ENCODE data around the gene PTTG2. TPM values are rescaled to one million over a fixed set of nuclear protein-coding genes. Genes with fewer than 3 reads are reported as not detected.

Gene PTTG2
- total and polyA plus RNA-seq, 2 of the 13 experiments (the other 11 are each of a cell fraction or from before 2014, with no cell fraction given): not detected

DNA sequence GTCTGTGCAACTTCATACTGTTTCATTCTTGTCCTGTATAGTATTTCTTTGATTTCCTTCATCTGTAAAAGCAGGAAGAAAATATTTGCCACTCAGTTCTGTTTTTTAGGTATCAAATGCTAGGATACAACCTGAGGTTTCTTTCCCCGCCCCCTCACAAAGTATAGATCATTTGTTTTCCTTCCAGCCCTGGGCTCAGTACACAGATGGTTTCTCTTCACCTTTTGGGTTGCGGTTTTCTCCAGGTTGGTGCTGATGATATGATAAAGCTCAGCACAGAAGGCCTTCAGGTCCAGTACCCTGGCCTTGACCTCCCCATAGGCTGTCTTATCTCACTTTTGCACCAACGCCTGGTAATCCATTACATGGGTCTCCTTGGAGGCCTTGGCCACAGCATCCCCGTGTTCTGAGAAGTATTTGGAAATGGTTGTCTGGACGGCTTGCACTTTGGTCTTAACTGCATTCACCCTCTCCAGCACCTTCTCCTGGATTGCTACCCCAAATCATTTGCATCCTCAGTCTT is 35.2 kb downstream of the PTTG2 start (continued):
- TF ChIP-seq SATB2 (CRISPR knock-in tag; IDR thresholded peaks at IDR 0.05) (no peak), ZNF281 (CRISPR knock-in tag; IDR thresholded peaks at IDR 0.05; ENCODE audit: borderline replicate concordance) (no peak), SALL2 (CRISPR knock-in tag; IDR thresholded peaks at IDR 0.05) (no peak)

- no TSS peak for BruUV-seq (replicated peaks)
- DNase-seq (ENCODE audit: low spot score): no peak
- H3K79me2 ChIP-seq (ENCODE audit: insufficient read depth, low read length): no peaks in the 10 kb centered on the region
- 95% methylated on average over 7 of the region's 7 CpGs for WGBS (ENCODE audit: low lambda C conversion rate)
- ATAC-seq: no peak
- H3K9ac ChIP-seq (ENCODE audit: insufficient read depth, low read depth, low read length): no peak overlapping the region
- H2AFZ ChIP-seq (ENCODE audit: low read length): no peak overlapping the region
- H3K36me3 ChIP-seq (replicated peaks in 1 of 2; ENCODE audit: control insufficient read depth in 1 of 2, insufficient read depth in 2 of 2, low read length in 2 of 2): no peaks in the 10 kb centered on the region
- ChIA-PET POLR2A (no interaction called here), CTCF (ENCODE audit: low intra/inter-chr PET ratio, low total read pairs) (no interaction called here)
- in situ Hi-C loops (cut with HindIII; ENCODE audit: extremely low pct_ligation_motif_present, low pct_unique_long_range_greater_than_20kb) (no loop called here), intact Hi-C loops (cut with micrococcal nuclease; ENCODE audit: unreplicated experiment) (no loop called here)
- no peak for FAIRE-seq
- no peaks in the 10 kb centered on the region for H4K20me1 ChIP-seq (ENCODE audit: insufficient read depth, low read length)
- no peaks in the 10 kb centered on the region for H3K27me3 ChIP-seq (ENCODE audit: control insufficient read depth in 1 of 2, insufficient read depth in 2 of 2, low read length in 2 of 2)
- H3K4me3 ChIP-seq (replicated peaks in 1 of 3; ENCODE audit: insufficient read depth in 1 of 3, low read depth in 2 of 3, low read length in 3 of 3): no peak overlapping the region
- no peaks in the 10 kb centered on the region for H3K9me3 ChIP-seq (ENCODE audit: low read length)
- H3K27ac ChIP-seq (ENCODE audit: extremely low read length, insufficient read depth, low read length): no peak overlapping the region
- H3K4me2 ChIP-seq (ENCODE audit: low read depth, low read length): no peak overlapping the region
- peaks cover 29% of the 10 kb centered on the region for H3K4me1 ChIP-seq (ENCODE audit: insufficient read depth, low read length)
- TF ChIP-seq ZBTB1 (CRISPR knock-in tag; IDR thresholded peaks at IDR 0.05; ENCODE audit: borderline replicate concordance) (no peak), SNAPC4 (CRISPR knock-in tag; IDR thresholded peaks at IDR 0.05) (no peak), SMYD3 (CRISPR knock-in tag; IDR thresholded peaks at IDR 0.05) (no peak), ZNF337 (CRISPR knock-in tag; IDR thresholded peaks at IDR 0.05; ENCODE audit: borderline replicate concordance, low read depth) (no peak), ZNF160 (CRISPR knock-in tag; IDR thresholded peaks at IDR 0.05) (no peak), IRX3 (CRISPR knock-in tag; IDR thresholded peaks at IDR 0.05; ENCODE audit: borderline replicate concordance, low read depth) (no peak), NR3C1 (CRISPR knock-in tag; IDR thresholded peaks at IDR 0.05) (no peak), SIN3B (IDR thresholded peaks at IDR 0.05; ENCODE audit: low read length) (no peak), HIVEP1 (CRISPR knock-in tag; IDR thresholded peaks at IDR 0.05) (no peak), ZNF605 (CRISPR knock-in tag; IDR thresholded peaks at IDR 0.05) (no peak)
- TF ChIP-seq, protein P1, sequence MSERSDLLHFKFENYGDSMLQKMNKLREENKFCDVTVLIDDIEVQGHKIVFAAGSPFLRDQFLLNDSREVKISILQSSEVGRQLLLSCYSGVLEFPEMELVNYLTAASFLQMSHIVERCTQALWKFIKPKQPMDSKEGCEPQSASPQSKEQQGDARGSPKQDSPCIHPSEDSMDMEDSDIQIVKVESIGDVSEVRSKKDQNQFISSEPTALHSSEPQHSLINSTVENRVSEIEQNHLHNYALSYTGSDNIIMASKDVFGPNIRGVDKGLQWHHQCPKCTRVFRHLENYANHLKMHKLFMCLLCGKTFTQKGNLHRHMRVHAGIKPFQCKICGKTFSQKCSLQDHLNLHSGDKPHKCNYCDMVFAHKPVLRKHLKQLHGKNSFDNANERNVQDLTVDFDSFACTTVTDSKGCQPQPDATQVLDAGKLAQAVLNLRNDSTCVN (CRISPR knock-in tag; IDR thresholded peaks at IDR 0.05; ENCODE audit: borderline replicate concordance): no peak
Measured at GRCh38 chr4:37995981-37996775, 36.0 kb downstream of the PTTG2 start.

Measured in HepG2 (cell line).